Inferior parietal cortex (tissue), 1 donor: ENCODE data around the gene COL4A1.
"Not testable (repeated sequence)": the region's sequence is repeated elsewhere in the genome, so short reads cannot be mapped to it uniquely, and the experiment has no call there.

Experiments used
- DNase-seq: peaks from one replicate; pipeline ENCODE4 v3.0.0-alpha.2; 2016; ENCODE audit errors: extremely low spot score

The COL4A1 gene

DNA sequence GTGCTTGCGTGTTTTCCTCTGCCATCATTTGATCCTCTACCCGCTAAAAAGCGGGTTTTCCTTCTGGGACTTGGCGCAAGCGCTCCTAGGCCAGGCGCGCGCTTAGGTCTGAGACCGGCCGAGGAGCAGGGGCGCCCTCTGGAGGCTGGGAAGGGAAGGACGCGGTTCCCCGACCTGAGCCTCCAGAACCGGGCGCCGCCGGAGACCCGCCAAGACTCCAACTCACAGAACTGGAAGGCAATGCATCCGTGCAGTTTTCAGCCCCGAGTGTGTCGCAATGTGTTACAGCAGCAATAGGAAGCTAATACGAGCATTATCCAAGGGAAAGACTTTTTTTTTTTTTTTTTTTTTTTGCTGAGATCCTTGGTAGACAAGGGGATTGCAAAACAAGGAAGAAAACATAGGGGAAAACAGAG, 190.9 kb downstream of the COL4A1 start:
- DNase-seq = no peak

DNA sequence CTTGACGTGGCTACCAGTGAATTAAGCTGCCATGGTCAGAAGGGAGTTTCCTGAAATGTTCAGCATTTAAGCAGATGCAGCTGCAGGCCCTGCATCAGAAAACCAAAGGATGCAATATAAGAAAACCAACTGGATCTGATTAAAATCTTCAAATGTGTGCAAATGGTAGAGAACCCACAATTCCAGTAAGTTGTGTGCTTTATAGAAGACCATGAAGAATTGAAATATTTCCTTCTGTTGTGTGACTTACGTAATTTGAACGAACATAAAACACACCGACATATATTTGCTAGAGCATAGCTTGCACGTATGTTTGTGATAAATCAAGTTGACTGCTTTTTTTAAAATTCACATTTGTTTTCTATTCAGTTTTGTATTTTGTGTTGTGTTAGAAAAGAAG, 191.4 kb downstream of the COL4A1 start:
- DNase-seq = no peak

DNA sequence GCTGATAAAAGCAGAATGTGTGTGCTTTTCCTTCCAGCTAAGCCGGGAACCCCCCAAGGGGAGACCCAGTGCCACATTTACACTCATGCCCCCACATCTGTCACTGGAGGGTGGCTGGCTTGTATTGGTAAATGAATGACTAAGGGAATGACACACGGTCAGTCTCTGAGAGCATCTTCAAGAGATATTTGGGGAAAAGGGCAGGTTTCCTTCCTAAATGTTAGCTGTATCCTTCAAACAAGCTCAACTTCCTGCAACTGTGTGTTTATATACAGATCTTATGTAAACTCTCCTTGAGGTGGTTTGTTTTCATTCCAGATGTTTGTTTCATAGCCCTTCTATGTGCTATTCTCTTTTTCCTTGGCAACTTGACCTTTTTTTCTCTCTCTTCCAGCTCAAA, 192.6 kb downstream of the COL4A1 start:
- no peak for DNase-seq

- DNase-seq = no peak
These were observed 193.6 kb downstream of the COL4A1 start for GRCh38 chr13:110113284-110113764.

DNA sequence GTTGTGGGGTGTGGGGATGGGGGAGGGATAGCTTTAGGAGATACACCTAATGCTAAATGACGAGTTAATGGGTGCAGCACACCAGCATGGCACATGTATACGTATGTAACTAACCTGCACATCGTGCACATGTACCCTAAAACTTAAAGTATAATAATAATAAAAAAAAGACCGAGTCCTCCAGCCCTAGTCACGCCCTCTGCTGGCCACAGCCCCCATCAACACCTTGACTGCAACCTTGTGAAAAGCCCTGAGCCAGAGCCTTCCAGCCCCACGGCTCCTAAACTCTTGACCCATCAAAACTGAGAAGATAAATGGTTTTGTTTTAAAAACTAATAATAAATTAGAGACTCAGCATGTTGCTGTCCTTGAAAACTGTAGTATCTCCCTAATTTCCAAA, 194.6 kb downstream of the COL4A1 start:
- not testable (repeated sequence) for DNase-seq

- no peak for DNase-seq
These were observed 196.2 kb downstream of the COL4A1 start for GRCh38 chr13:110110783-110111182.

GRCh38 chr13:110109910-110110309, 197.0 kb downstream of the COL4A1 start:
- DNase-seq = no peak

GRCh38 chr13:110109140-110109783, 197.7 kb downstream of the COL4A1 start:
- no peak for DNase-seq

DNA sequence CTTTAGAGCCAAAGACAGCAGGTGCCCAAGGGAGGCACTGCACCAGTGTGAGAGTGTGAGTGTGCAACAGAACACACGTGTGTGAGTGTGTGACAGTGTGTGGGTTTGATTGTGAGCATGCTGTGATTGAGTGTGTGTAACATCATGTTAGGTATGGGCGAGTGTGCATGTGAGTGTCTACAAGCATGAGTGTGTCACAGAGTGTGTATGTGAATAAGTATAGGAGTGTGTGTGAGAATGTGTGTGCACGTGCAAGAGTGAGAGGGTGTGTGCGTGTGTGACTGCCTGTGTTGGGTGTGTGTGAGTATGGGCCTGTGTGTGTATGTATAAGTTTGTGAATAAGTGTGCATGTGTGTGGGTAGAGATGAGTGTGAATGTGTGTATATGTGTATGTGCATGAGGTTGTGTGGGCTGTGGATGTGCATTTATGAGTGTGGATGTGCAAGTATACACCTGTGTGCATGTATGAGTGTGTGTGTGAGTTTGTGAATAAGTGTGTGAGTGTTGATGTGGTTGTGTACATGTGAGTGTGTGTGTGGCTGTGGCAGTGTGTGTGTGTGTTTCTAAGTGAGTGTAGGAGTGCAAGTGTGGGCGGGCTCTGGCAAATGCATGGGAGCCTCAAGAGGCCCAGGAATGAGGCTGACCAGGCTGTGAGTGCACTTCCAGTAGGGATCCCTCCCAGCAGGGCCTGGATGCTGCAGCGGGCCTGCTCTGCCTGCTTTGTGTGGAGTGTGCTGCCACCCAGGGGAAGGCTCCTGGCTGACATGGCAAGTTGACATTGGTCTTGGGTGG, 198.4 kb downstream of the COL4A1 start:
- peak; percentile 76 for DNase-seq

DNA sequence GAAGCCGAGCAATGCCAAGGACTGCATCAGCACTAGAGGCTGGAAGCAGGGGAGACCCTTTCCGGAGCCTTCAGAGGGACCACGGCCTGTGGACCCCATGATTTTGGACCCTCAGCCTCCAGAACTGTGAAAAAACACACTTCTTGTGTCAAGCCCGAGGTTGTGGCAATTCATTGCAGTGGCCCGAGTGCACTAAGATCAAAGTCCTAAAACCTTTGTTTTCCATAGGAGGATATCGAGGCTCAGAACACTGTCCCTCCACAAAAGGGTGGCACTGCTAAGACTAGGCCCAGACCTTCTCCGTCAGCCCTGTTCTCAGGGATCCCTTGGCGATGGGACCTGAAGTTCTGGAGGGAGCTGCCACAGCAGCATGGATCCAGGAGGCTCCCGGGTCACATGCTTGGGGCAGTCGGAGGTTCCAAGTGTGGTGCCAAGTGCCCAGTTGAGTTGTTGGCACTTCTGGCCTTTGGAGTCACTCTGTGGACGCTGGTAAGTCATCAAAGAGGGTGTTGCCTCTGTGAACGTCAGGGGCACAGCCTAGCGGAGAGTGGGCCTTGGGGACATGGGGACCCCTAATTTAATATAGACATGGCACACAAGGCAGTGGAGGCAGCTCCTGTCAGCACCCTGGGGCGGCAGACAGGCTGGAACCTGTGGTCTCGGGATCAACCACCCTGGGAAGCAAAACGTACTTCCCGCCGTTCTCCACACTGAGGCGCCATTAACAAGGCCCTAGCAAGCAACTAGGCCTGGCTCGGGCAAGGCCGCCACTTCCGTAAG, 199.2 kb downstream of the COL4A1 start:
- DNase-seq = no peak

- DNase-seq = no peak
These were observed 200.2 kb downstream of the COL4A1 start for GRCh38 chr13:110106726-110107125.

- DNase-seq = no peak
These were observed 201.8 kb downstream of the COL4A1 start for GRCh38 chr13:110105136-110105535.

GRCh38 chr13:110103534-110103933, 203.4 kb downstream of the COL4A1 start:
- no peak for DNase-seq

- DNase-seq = no peak
These were observed 203.9 kb downstream of the COL4A1 start for GRCh38 chr13:110103026-110103425.

GRCh38 chr13:110102053-110102452, 204.9 kb downstream of the COL4A1 start:
- no peak for DNase-seq

- DNase-seq = no peak
These were observed 207.0 kb downstream of the COL4A1 start for GRCh38 chr13:110099922-110100321.
